ENCODE results near the gene MEIKIN. TPM values are rescaled to one million over a fixed set of nuclear protein-coding genes. Genes with fewer than 3 reads are reported as not detected.

The MEIKIN gene
- total RNA-seq, 1 experiment from 2014 or later: not detected

DNA sequence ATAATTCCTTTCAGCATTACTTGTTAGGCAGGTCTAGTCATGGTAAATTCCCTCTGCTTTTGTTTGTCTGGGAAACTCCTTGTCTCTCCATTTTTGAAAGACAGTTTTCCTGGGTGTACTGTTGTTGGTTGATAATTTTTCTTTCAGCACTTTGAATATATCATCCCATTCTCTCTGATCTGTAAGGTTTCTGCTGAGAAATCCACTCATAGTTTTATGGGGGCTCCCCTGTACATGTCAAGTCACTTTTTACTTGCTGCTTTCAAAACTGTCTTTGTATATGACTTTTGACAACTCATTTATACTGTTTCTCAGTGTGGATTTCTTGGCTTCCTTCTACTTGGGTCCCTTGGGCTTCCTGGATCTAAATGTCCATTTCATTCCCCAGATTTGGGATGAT lies 16.5 kb downstream of the MEIKIN start:
- no peak overlapping the region for H3K4me2 ChIP-seq (ENCODE audit: insufficient read depth, insufficient read length, low read length)
- no peak overlapping the region for H3K56ac ChIP-seq (ENCODE audit: insufficient read length, low read depth, low read length)
- H3K4me1 ChIP-seq (ENCODE audit: insufficient read depth, low read length): peaks cover 2% of the 10 kb centered on the region; the same call in 1 of the 2 replicates
- H4K5ac ChIP-seq (ENCODE audit: insufficient read length, low read depth, low read length): no peak overlapping the region
- DNase-seq: no peak
- H2AK5ac ChIP-seq (ENCODE audit: insufficient read length, low read length): no peak overlapping the region
- no peaks in the 10 kb centered on the region for H4K20me1 ChIP-seq (ENCODE audit: control insufficient read depth, insufficient read depth, insufficient read length)
- Mint-ChIP-seq H3K27ac (no peak overlapping the region), H3K36me3 (ENCODE audit: insufficient read depth in 1 of 3, low read depth in 3 of 3) (peaks cover 3 to 10% (median 3%) of the 10 kb centered on the region in 3 experiments; a peak in 5 of 7 replicates), H3K4me3 (no peak overlapping the region), H3K4me1 (peaks cover 14 to 16% of the 10 kb centered on the region in 2 experiments), H3K27me3 (ENCODE audit: low read depth) (no peaks in the 10 kb centered on the region; the same call in 1 of the 2 replicates), H3K9me3 (peaks cover 34 to 42% of the 10 kb centered on the region in 2 experiments)
- H2BK120ac ChIP-seq (ENCODE audit: low read depth, low read length, poor library complexity, severe bottlenecking): no peak overlapping the region
- no peak overlapping the region for H2BK20ac ChIP-seq (ENCODE audit: low read depth, low read length, poor library complexity, severe bottlenecking)
- no peak overlapping the region for H3K14ac ChIP-seq (ENCODE audit: insufficient read depth, low read length)
- TF ChIP-seq CTCF (conservative IDR thresholded peaks at IDR 0.05): no peak
- no peaks in the 10 kb centered on the region for H3K9me3 ChIP-seq (ENCODE audit: control insufficient read depth, low read depth, low read length)
- no peaks in the 10 kb centered on the region for H3K23me2 ChIP-seq (ENCODE audit: insufficient read length, low read depth, low read length, poor library complexity, severe bottlenecking)
- H2BK12ac ChIP-seq (ENCODE audit: insufficient read length, low read depth, low read length): no peak overlapping the region
- no peak overlapping the region for H4K8ac ChIP-seq (replicated peaks; ENCODE audit: insufficient read length, low read depth, low read length)
- no peak overlapping the region for H2BK5ac ChIP-seq (ENCODE audit: insufficient read length, low read length)
- no peaks in the 10 kb centered on the region for H3K27me3 ChIP-seq (ENCODE audit: insufficient read depth, low read length)
- H3K18ac ChIP-seq (ENCODE audit: insufficient read length, low read depth, low read length): no peak overlapping the region
- no peaks in the 10 kb centered on the region for H3K79me2 ChIP-seq (ENCODE audit: insufficient read depth, low read length)
- no peaks in the 10 kb centered on the region for H3K79me1 ChIP-seq (ENCODE audit: insufficient read depth, low read depth, low read length, poor library complexity, severe bottlenecking)
- no peak overlapping the region for H3K4ac ChIP-seq (ENCODE audit: low read depth, low read length)
- no peak overlapping the region for H2AFZ ChIP-seq (ENCODE audit: low read length)
- H4K91ac ChIP-seq (ENCODE audit: insufficient read length, low read depth, low read length): no peak overlapping the region
- no peak overlapping the region for H3K9ac ChIP-seq (ENCODE audit: extremely low read depth, insufficient read length, low read length)
- H3K27ac ChIP-seq (ENCODE audit: insufficient read length, low read depth, low read length): no peak overlapping the region
- H2BK15ac ChIP-seq (ENCODE audit: low read depth, low read length): no peak overlapping the region
- no peak overlapping the region for H3T11ph ChIP-seq (ENCODE audit: low read length)
- no peak overlapping the region for H3K23ac ChIP-seq (ENCODE audit: insufficient read length, low read depth, low read length)

Measured in H9 (cell line).